Endothelial cell (in vitro differentiated cells): ENCODE data around the gene SP5. TPM values are rescaled to one million over a fixed set of nuclear protein-coding genes. Genes with fewer than 3 reads are reported as not detected.

Experiments used
- DNase-seq: peaks from one replicate; pipeline ENCODE4 v3.0.0; 2021; ENCODE audit warnings: low spot score
- H3K27ac Mint-ChIP-seq: one replicate; pipeline ENCODE4 v1.8.0; 2021; ENCODE audit warnings: mixed read lengths, inconsistent platforms; ENCODE audit not compliant: unreplicated experiment
- H3K27me3 Mint-ChIP-seq: one replicate; pipeline ENCODE4 v1.8.0; 2021; ENCODE audit warnings: mild to moderate bottlenecking, moderate library complexity, mixed read lengths, inconsistent platforms; ENCODE audit not compliant: unreplicated experiment
- H3K36me3 Mint-ChIP-seq: one replicate; pipeline ENCODE4 v1.8.0; 2021; ENCODE audit warnings: mild to moderate bottlenecking, low read depth, mixed read lengths, inconsistent platforms; ENCODE audit not compliant: unreplicated experiment
- H3K4me1 Mint-ChIP-seq: one replicate; pipeline ENCODE4 v1.8.0; 2021; ENCODE audit warnings: mild to moderate bottlenecking, mixed read lengths, inconsistent platforms; ENCODE audit not compliant: unreplicated experiment
- H3K4me3 Mint-ChIP-seq: one replicate; pipeline ENCODE4 v1.8.0; 2021; ENCODE audit warnings: mild to moderate bottlenecking, mixed read lengths, inconsistent platforms; ENCODE audit not compliant: unreplicated experiment
- H3K9me3 Mint-ChIP-seq: one replicate; pipeline ENCODE4 v1.8.0; 2021; ENCODE audit warnings: mixed read lengths, inconsistent platforms; ENCODE audit not compliant: unreplicated experiment
- total RNA-seq: library from RNA; stranded (reverse); fragmentation: NEBNext Ultra II Directional; extraction: Animal tissue kit (Norgen Biotek cat#: 25700); gene quantifications from one replicate; pipeline ENCODE4 v1.2.1, GENCODE V29; 2021; ENCODE audit not compliant: unreplicated experiment
- TF ChIP-seq, protein P1 (sequence below): fragments of 200-600 bp; sonication (generic); IDR thresholded peaks from one replicate; pipeline ENCODE4 v1.5.0; 2021; ENCODE audit warnings: antibody characterized with exemption; ENCODE audit not compliant: unreplicated experiment

The SP5 gene
- total RNA-seq, 1 donor from 2014 or later: 9.3 TPM

DNA sequence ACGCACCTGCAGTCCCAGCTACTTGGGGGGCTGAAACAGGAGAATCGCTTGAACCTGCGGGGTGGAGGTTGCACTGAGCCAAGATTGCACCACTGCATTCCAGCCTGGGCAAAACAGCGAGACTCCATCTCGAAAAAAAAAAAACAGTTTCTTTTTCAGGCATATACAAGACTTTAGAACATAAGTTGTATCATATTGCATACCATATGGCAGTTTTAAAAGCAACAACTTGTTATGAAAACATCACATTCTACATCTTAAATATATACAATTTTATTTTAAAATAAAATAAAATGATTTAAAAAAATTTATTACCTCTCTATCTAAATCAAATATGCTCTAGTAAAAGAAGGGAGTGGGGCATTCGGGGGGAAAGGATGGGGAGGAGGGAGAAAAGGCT is 39.4 kb upstream of the SP5 start:
- TF ChIP-seq, protein P1, sequence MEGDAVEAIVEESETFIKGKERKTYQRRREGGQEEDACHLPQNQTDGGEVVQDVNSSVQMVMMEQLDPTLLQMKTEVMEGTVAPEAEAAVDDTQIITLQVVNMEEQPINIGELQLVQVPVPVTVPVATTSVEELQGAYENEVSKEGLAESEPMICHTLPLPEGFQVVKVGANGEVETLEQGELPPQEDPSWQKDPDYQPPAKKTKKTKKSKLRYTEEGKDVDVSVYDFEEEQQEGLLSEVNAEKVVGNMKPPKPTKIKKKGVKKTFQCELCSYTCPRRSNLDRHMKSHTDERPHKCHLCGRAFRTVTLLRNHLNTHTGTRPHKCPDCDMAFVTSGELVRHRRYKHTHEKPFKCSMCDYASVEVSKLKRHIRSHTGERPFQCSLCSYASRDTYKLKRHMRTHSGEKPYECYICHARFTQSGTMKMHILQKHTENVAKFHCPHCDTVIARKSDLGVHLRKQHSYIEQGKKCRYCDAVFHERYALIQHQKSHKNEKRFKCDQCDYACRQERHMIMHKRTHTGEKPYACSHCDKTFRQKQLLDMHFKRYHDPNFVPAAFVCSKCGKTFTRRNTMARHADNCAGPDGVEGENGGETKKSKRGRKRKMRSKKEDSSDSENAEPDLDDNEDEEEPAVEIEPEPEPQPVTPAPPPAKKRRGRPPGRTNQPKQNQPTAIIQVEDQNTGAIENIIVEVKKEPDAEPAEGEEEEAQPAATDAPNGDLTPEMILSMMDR: no peak

DNA sequence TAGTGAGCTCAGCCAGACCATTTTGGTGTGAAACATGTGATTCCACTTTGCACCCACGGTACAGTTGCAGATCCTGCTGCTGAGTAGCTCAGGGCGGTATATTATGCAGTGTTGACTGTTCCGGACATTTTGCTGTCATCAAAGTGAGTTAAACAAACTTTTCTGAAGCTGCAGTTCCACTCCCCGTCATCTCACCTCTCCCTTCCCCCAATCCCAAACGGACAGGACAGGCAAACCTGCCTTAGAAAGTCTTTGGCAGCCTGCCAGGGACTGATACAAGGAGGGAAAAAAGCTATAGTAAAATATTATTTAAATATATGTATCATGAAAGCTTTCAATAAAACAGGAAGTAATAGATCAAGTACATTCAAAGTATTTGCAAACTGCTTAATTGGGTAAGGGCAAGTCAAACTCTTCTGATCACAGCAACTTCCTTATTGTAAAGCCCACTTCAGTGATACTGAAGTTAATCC is 35.5 kb upstream of the SP5 start:
- H3K9me3 Mint-ChIP-seq: no peaks in the 10 kb centered on the region
- DNase-seq: no peak
- no peaks in the 10 kb centered on the region for H3K36me3 Mint-ChIP-seq
- TF ChIP-seq, protein P1: no peak
- H3K4me3 Mint-ChIP-seq: no peak overlapping the region
- no peaks in the 10 kb centered on the region for H3K4me1 Mint-ChIP-seq
- H3K27me3 Mint-ChIP-seq: no peaks in the 10 kb centered on the region
- no peak overlapping the region for H3K27ac Mint-ChIP-seq

More for the DNA sequence above, 39.4 kb upstream of the SP5 start:
- H3K4me1 Mint-ChIP-seq: no peaks in the 10 kb centered on the region
- H3K4me3 Mint-ChIP-seq: no peak overlapping the region
- H3K27me3 Mint-ChIP-seq: peaks cover 1% of the 10 kb centered on the region
- no peak for DNase-seq
- no peaks in the 10 kb centered on the region for H3K36me3 Mint-ChIP-seq
- H3K9me3 Mint-ChIP-seq: no peaks in the 10 kb centered on the region
- no peak overlapping the region for H3K27ac Mint-ChIP-seq

DNA sequence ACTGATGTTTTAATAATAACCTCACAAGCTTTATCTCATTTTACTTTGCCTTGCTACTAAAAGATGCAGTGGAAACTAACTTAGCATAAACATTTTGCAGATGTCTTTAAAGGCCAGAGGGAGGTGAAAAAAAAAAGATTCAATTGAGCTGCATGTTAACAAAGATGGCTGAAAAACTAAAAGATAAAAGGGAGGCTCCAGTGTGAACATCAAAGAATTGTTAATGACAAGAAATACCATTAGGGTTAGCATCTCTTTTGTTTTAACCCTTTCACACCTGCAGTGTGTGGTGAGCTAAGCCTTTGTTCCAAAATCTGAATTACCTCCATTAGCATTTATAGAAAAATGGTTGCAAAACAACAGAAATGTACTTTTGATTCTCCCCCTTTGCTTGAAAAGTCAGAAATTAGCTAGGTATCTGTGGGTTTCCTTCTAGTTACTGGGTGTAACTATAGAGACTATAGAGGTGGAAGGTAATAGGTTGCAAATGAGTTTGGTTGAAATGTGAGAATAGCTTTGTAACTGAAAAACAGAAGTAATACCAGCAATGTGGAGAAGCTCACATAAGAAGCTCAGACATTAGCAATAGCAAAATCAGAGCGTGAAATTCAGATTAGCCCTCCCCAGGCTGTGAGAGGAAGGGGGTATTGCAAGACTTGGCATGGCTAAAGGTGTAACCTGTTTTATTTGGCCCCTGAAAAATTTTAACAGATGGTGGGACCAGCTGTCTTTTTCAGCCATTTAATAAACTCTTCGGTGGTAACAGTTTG is 34.8 kb upstream of the SP5 start:
- Mint-ChIP-seq H3K4me1 (no peaks in the 10 kb centered on the region), H3K27me3 (no peaks in the 10 kb centered on the region), H3K36me3 (no peaks in the 10 kb centered on the region), H3K4me3 (no peak overlapping the region), H3K27ac (no peak overlapping the region), H3K9me3 (no peaks in the 10 kb centered on the region)
- no peak for DNase-seq
- TF ChIP-seq, protein P1: no peak

DNA sequence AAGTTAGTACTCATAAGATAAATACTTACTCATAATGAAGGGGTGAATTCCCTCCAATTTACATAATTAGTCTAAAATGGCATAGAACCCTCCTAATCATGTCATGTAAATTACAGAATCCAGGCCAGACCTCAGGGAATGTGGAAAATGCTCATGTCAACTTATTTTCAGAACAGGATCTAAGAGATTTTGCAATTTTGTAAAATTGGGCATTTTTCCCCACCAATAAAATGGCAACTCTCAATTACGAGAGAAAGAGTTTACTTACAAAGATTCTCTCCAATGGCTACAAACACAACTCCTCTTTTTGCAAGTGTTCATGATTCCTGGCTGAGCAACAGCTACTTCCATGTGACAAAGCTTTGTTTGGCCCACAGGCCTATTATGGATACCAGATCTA is 33.8 kb upstream of the SP5 start:
- Mint-ChIP-seq H3K36me3 (no peaks in the 10 kb centered on the region), H3K27ac (no peak overlapping the region), H3K27me3 (no peaks in the 10 kb centered on the region), H3K9me3 (no peaks in the 10 kb centered on the region), H3K4me1 (no peaks in the 10 kb centered on the region), H3K4me3 (no peak overlapping the region)
- no peak for DNase-seq
- TF ChIP-seq, protein P1: no peak

DNA sequence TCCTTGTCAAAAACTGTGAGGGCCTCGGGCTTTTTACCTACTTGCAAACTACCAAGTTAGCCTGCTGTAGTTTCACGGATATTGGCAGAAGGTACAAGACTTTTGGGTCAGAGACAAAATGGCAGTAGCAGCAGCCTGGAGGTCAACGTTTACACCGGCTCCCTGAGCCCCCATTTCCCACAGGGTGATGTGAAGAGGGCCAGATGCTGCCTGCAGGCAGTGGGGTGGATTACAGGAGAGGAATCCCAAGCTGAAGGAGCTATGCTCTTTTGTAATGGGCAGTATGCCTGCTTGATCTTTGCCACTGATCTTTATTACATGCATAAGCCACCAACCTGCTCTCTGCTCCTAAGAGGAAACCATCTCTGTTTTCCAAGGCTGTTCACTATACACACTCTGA is 29.5 kb upstream of the SP5 start:
- TF ChIP-seq, protein P1: no peak
- no peaks in the 10 kb centered on the region for H3K4me1 Mint-ChIP-seq
- no peaks in the 10 kb centered on the region for H3K9me3 Mint-ChIP-seq
- no peak overlapping the region for H3K27ac Mint-ChIP-seq
- H3K36me3 Mint-ChIP-seq: no peaks in the 10 kb centered on the region
- H3K27me3 Mint-ChIP-seq: no peaks in the 10 kb centered on the region
- DNase-seq: no peak
- no peak overlapping the region for H3K4me3 Mint-ChIP-seq
